H54 (cell line): ENCODE data around the gene CNGA3.
"Not testable (repeated sequence)": the region's sequence is repeated elsewhere in the genome, so short reads cannot be mapped to it uniquely, and the experiment has no call there.

Experiments
- DNase-seq: peaks from one replicate; pipeline ENCODE4 v3.0.0; 2011; ENCODE audit warnings: low spot score, mixed read lengths; ENCODE audit not compliant: insufficient read length
- FAIRE-seq: peaks from 3 replicates; lab custom pipeline; 2011; peaks lifted over from hg19 to GRCh38; lab: Jason Lieb, UNC
- POLR2A ChIP-seq: IDR thresholded peaks from 2 replicates; pipeline ENCODE4 v1.6.1; 2011; ENCODE audit warnings: low read depth, mild to moderate bottlenecking, low read length

CNGA3 gene

DNA sequence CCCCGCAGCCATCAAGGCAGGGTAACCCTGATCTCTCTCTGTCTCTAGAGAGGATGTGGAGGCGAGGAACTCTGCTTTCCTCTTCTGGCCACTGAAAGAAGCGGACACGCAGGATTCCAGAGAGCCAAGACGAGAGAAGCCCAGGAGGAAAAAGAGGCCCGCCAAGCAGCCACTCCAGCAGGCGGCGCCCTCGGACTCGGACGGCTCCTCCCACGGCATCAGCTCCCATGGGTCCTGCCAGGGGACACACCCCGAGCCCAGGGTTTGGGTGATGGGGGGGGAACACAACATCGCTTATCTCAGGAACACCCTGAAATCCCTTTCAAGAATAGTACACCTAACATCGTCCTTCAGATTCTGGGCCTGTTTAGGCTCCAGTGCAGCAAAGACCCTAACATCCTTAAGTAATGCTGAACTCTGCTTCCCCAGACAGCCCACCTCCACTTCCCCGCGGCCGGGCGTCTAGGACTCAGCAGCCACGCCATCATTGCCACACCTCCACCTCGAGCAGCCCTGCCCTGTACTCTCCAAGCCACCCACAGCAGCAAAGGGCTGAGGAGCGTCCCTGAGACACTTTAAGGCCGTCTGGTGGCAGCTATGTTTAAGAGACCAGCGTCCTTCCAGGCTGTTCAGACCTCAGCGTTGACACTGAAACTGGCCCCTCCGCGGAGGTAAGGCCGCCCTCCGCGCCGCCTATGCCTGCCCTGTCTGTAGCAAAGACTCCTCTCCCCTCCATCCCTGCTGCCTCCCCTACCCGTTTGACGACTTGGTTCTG is 34.3 kb upstream of the CNGA3 start:
- FAIRE-seq (no peak), DNase-seq (no peak)
- no peak for TF ChIP-seq POLR2A

- FAIRE-seq (no peak), DNase-seq (no peak)
- no peak for TF ChIP-seq POLR2A
These were observed 32.6 kb upstream of the CNGA3 start for GRCh38 chr2:98313492-98314250.

GRCh38 chr2:98314251-98314650 is 32.0 kb upstream of the CNGA3 start:
- no peak for DNase-seq
- TF ChIP-seq POLR2A = no peak
- FAIRE-seq = no peak

GRCh38 chr2:98315957-98316356 is 30.3 kb upstream of the CNGA3 start:
- DNase-seq = no peak
- TF ChIP-seq POLR2A = no peak
- FAIRE-seq = no peak

DNA sequence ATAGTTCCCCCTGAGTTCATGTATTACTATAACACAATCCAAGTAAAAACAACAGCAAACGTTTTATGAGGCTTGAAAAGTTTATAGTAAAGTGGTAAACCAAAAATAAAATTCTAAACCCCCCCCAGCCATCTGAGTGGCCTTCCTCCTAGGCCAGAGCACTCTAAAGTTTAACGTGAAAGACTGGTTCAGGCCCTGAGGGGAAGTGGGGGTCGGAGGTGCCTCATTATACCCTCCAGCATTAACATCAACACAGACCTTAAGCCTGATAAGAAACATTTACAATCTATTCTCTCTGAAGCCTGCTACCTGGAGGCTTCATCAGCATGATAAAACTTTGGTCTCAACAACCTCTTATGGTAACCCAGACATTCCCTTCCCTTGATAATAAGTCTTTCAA is 29.0 kb upstream of the CNGA3 start:
- no peak for TF ChIP-seq POLR2A
- DNase-seq (no peak), FAIRE-seq (no peak)

DNA sequence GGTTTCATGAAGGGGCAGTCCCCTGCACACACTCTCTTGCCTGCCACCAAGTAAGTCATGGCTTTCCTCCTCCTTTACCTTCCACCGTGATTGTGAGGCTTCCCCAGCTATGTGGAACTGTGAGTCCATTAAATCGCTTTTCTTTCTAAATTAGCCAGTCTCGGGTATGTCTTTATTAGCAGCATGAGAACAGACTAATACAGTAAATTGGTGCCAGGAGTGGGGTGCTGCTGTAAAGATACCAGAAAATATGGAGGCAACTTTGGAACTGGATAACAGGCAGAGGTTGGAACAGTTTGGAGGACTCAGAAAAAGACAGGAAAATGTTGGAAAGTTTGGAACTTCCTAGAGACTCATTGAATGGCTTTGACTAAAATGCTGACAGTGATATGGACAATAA is 26.1 kb upstream of the CNGA3 start:
- FAIRE-seq = not testable (repeated sequence)

DNA sequence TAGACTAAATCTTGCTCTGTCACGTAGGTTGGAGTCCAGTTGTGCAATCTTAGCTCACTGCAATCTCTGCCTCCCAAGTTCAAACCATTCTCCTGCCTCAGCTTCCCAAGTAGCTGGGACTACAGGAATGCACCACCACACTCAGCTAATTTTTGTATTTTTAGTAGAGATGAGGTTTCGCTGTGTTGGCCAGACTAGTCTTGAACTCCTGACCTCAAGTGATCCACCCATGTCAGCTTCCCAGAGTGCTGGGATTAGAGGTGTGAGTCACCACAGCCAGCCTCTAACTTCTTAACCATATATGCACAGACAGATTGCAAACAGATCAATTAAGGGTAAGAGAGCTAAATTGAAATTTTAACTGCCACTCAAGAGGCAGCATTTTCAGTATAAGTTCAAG is 22.1 kb upstream of the CNGA3 start:
- DNase-seq = no peak
- TF ChIP-seq POLR2A = no peak
- peak; percentile 55 for FAIRE-seq

More for the DNA sequence above, 26.1 kb upstream of the CNGA3 start:
- not testable (repeated sequence) for DNase-seq

GRCh38 chr2:98327776-98328175 is 18.5 kb upstream of the CNGA3 start:
- FAIRE-seq (no peak), DNase-seq (no peak)
- no peak for TF ChIP-seq POLR2A

DNA sequence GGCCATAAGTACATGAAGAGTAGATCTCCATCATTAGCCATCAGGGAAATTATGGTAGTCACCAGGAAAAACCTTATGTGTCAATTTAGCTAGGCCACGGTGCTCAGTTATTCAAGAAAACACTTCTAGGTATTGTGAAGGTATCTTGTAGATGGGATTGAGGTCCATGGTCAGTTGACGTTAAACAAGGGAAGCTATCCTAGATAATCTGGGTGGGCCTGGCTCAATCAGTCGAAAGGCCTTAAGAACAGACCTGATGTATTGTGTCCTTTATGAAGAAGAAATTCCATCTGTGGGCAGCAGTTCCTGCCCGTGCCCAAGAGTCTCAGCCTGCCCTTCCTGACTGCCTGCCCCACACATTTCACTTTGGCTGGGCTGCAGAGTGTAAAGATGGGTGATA is 16.7 kb upstream of the CNGA3 start:
- FAIRE-seq = no peak
- DNase-seq = no peak
- TF ChIP-seq POLR2A = no peak

GRCh38 chr2:98332989-98333388 is 13.3 kb upstream of the CNGA3 start:
- no peak for DNase-seq
- TF ChIP-seq POLR2A = no peak
- FAIRE-seq = no peak

DNA sequence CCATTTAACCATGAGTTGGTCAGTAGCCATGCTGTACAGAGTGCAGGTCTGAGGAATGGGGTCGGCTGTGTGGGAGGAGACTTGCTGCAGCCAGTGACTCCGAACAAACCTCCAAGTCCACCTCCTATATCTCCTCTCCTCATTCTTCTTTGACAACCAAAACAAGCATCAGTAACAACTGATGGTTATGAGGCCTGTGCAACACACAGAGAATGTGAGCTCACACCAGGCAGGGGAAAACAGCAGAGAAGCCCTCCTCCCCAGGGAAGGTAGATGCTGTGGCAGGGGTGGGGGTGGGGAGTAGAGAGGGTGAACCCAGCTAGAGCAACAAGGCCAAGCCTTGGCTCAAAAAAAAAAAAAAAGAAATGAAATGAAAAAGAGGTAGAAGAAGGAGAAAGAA is 12.3 kb upstream of the CNGA3 start:
- FAIRE-seq (no peak), DNase-seq (no peak)
- no peak for TF ChIP-seq POLR2A

DNA sequence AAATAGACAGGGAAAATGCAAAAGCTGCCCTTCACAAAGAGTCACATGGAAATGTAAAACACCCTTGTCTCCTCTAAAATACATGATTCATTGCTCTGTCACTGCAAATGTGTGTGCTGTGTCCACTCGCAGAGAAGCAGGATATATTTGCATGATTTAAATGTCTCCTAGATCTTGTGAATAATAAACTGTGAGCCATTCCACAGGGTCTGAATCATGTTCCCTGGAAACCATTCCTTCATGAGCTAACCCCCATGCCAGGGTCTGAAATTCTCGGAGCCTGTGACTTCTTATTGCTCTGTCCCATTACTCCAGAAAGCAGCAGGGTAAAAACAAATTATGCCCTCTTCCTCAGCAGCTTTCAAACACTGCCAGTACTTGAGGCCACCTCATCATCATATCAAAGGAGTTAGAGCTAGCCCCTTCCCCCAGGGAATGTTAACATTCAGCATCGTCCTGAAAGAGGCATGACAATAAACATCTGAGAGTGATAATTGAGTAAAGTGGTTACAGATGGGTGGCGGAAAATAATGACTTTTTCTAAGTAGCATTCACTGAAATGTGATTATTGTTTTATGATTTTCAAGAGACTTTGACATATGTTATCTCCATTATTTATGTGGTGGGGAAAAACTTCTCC is 11.7 kb upstream of the CNGA3 start:
- no peak for TF ChIP-seq POLR2A
- FAIRE-seq (peak; percentile 94), DNase-seq (peak; percentile 66)

GRCh38 chr2:98335271-98335670 is 11.0 kb upstream of the CNGA3 start:
- DNase-seq (no peak), FAIRE-seq (no peak)
- TF ChIP-seq POLR2A = no peak

DNA sequence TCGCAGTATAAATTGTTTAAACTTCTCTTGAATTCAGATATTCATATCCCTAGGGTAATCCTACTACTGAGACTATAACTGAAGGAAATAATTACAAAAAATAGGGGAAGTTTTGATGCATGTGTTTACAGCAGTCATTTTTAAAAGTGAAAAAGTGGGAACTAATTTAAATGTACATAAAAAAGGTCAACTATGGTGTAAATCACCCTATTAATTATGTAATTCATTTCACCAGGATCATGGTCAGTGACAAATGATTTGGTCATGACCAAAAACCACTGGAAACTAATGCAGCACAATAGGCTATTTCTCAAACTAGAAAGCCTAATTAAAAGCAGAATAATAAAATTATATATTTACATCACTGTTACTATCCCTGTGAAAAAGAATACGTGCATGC is 5.0 kb upstream of the CNGA3 start:
- DNase-seq (no peak), FAIRE-seq (no peak)
- no peak for TF ChIP-seq POLR2A
